Measurements from ENCODE around the gene CEP41.
"Not testable (repeated sequence)": the region's sequence is repeated elsewhere in the genome, so short reads cannot be mapped to it uniquely, and the experiment has no call there.

CEP41 gene

GRCh38 chr7:130379532-130379920 is 61.3 kb downstream of the CEP41 start:
- H3K9me3 ChIP-seq (ENCODE audit: low read depth, low read length), result no peaks in the 10 kb centered on the region
- no peak overlapping the region for H3K27ac ChIP-seq
- no peak overlapping the region for H3K4me3 ChIP-seq
- DNase-seq (ENCODE audit: low read depth, low spot score), result no peak
- TF ChIP-seq EZH2 (IDR thresholded peaks at IDR 0.05), result no peak
- no peak for TF ChIP-seq FOXP2 (optimal IDR thresholded peaks at IDR 0.05; ENCODE audit: control extremely low read depth, extremely low read length, insufficient read depth)
- no peak for TF ChIP-seq POLR2AphosphoS5 (IDR thresholded peaks at IDR 0.05; ENCODE audit: borderline replicate concordance, low read depth, low read length)
- no peaks in the 10 kb centered on the region for H3K36me3 ChIP-seq (ENCODE audit: insufficient read depth, low read length)
- no peak overlapping the region for H3K9ac ChIP-seq (ENCODE audit: insufficient read length)

DNA sequence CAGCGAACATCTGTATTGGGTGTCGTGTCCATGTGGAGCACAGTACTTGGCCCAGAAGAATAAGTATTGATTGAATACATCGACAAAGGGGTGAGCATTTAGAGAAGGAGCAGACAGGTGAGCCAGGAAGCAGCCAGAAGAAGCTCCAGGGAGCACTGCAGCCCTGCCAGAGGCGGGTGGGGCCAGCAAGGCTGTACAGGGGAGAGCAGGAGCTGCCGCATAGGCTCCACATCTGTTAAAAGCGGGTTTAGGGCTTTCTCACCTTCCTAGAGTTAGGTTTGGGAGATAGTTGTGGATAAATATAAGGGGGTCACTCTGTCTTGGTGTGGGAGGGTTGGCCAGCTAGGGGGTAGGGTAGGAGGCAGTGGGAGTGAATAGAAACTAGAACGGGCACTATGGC is 61.8 kb downstream of the CEP41 start:
- no peaks in the 10 kb centered on the region for H3K36me3 ChIP-seq (ENCODE audit: insufficient read depth, low read length)
- no peak overlapping the region for H3K4me3 ChIP-seq
- H3K27ac ChIP-seq, result no peak overlapping the region
- no peak for DNase-seq (ENCODE audit: low read depth, low spot score)
- TF ChIP-seq EZH2 (IDR thresholded peaks at IDR 0.05) (no peak), FOXP2 (optimal IDR thresholded peaks at IDR 0.05; ENCODE audit: control extremely low read depth, extremely low read length, insufficient read depth) (no peak), POLR2AphosphoS5 (IDR thresholded peaks at IDR 0.05; ENCODE audit: borderline replicate concordance, low read depth, low read length) (no peak)
- H3K9me3 ChIP-seq (ENCODE audit: low read depth, low read length), result no peaks in the 10 kb centered on the region
- no peak overlapping the region for H3K9ac ChIP-seq (ENCODE audit: insufficient read length)

DNA sequence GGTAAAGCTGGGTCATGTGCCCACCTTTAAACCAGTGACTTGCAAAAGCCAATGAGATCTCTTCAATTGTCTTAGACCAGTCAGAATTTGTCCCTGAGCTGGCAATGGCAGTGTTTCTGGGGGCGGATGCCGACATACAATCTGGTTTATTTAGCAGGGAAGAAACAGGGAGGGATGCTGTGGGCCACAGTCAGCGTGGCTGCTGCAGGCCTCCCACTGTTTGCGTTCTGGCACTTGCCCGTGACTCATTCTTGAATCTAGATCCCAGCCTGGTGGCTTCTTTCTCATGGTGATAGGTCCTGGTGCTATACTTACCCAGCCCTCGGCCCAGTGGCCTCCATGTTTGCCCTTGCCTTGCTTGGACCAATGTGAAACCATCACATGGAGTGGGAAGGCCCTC is 63.6 kb downstream of the CEP41 start:
- Histone ChIP-seq H3K9me3 (ENCODE audit: low read depth, low read length) (no peaks in the 10 kb centered on the region), H3K27ac (no peak overlapping the region), H3K9ac (ENCODE audit: insufficient read length) (no peak overlapping the region), H3K4me3 (no peak overlapping the region), H3K36me3 (ENCODE audit: insufficient read depth, low read length) (no peaks in the 10 kb centered on the region)
- DNase-seq (ENCODE audit: low read depth, low spot score), result no peak
- TF ChIP-seq FOXP2 (optimal IDR thresholded peaks at IDR 0.05; ENCODE audit: control extremely low read depth, extremely low read length, insufficient read depth) (no peak), EZH2 (IDR thresholded peaks at IDR 0.05) (no peak), POLR2AphosphoS5 (IDR thresholded peaks at IDR 0.05; ENCODE audit: borderline replicate concordance, low read depth, low read length) (no peak)

DNA sequence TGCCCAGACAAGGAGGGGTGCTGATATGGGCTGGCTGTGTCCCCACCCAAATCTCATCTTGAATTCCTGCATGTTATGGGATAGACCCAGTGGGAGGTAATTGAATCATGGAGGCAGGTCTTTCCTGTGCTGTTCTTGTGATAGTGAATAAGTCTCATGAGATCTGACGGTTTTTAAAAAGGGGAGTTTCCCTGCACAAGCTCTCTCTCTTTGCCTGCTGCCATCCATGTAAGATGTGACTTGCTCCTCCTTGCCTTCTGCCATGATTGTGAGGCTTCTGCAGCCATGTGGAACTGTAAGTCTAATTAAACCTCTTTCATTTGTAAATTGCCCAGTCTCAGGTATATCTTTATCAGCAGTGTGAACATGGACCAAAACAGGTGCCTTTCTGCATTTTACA is 64.4 kb downstream of the CEP41 start:
- H3K27ac ChIP-seq; H3K9me3 ChIP-seq (ENCODE audit: low read depth, low read length); H3K36me3 ChIP-seq (ENCODE audit: insufficient read depth, low read length); H3K4me3 ChIP-seq; H3K9ac ChIP-seq (ENCODE audit: insufficient read length); DNase-seq (ENCODE audit: low read depth, low spot score): not testable (repeated sequence)

GRCh38 chr7:130374507-130374906 is 66.3 kb downstream of the CEP41 start:
- H3K4me3 ChIP-seq, result no peak overlapping the region
- H3K36me3 ChIP-seq (ENCODE audit: insufficient read depth, low read length), result no peaks in the 10 kb centered on the region
- H3K9ac ChIP-seq (ENCODE audit: insufficient read length), result no peak overlapping the region
- no peak for DNase-seq (ENCODE audit: low read depth, low spot score)
- no peaks in the 10 kb centered on the region for H3K9me3 ChIP-seq (ENCODE audit: low read depth, low read length)
- H3K27ac ChIP-seq, result no peak overlapping the region
- TF ChIP-seq FOXP2 (optimal IDR thresholded peaks at IDR 0.05; ENCODE audit: control extremely low read depth, extremely low read length, insufficient read depth) (no peak), EZH2 (IDR thresholded peaks at IDR 0.05) (no peak), POLR2AphosphoS5 (IDR thresholded peaks at IDR 0.05; ENCODE audit: borderline replicate concordance, low read depth, low read length) (no peak)

GRCh38 chr7:130372402-130373165 is 68.2 kb downstream of the CEP41 start:
- Histone ChIP-seq H3K9me3 (ENCODE audit: low read depth, low read length) (no peaks in the 10 kb centered on the region), H3K9ac (ENCODE audit: insufficient read length) (no peak overlapping the region), H3K36me3 (ENCODE audit: insufficient read depth, low read length) (no peaks in the 10 kb centered on the region), H3K27ac (no peak overlapping the region), H3K4me3 (no peak overlapping the region)
- TF ChIP-seq FOXP2 (optimal IDR thresholded peaks at IDR 0.05; ENCODE audit: control extremely low read depth, extremely low read length, insufficient read depth), result no peak
- no peak for DNase-seq (ENCODE audit: low read depth, low spot score)

DNA sequence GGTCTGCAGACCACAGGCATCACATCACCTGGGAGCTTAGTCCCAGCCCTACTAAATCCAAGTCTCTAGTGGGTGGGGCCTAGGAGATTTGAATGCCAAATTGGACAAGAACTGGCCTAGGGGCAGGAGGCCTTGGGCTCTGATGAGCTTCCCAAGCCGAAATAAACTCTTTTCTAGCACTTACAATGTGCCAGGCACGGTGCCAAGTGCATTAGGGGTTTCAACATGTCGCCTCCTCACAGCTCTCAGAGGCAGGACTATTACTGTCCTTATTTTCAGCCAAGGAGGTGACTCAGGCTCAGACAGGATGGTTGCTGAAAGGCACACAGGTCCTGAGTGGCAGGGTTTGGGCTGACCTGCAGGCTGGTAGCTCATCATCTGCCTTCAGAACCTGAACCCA is 69.8 kb downstream of the CEP41 start:
- H3K9ac ChIP-seq (ENCODE audit: insufficient read length), result no peak overlapping the region
- H3K27ac ChIP-seq, result no peak overlapping the region
- TF ChIP-seq EZH2 (IDR thresholded peaks at IDR 0.05) (no peak), FOXP2 (optimal IDR thresholded peaks at IDR 0.05; ENCODE audit: control extremely low read depth, extremely low read length, insufficient read depth) (no peak), POLR2AphosphoS5 (IDR thresholded peaks at IDR 0.05; ENCODE audit: borderline replicate concordance, low read depth, low read length) (no peak)
- no peaks in the 10 kb centered on the region for H3K36me3 ChIP-seq (ENCODE audit: insufficient read depth, low read length)
- DNase-seq (ENCODE audit: low read depth, low spot score), result no peak
- H3K4me3 ChIP-seq, result no peak overlapping the region
- H3K9me3 ChIP-seq (ENCODE audit: low read depth, low read length), result no peaks in the 10 kb centered on the region

DNA sequence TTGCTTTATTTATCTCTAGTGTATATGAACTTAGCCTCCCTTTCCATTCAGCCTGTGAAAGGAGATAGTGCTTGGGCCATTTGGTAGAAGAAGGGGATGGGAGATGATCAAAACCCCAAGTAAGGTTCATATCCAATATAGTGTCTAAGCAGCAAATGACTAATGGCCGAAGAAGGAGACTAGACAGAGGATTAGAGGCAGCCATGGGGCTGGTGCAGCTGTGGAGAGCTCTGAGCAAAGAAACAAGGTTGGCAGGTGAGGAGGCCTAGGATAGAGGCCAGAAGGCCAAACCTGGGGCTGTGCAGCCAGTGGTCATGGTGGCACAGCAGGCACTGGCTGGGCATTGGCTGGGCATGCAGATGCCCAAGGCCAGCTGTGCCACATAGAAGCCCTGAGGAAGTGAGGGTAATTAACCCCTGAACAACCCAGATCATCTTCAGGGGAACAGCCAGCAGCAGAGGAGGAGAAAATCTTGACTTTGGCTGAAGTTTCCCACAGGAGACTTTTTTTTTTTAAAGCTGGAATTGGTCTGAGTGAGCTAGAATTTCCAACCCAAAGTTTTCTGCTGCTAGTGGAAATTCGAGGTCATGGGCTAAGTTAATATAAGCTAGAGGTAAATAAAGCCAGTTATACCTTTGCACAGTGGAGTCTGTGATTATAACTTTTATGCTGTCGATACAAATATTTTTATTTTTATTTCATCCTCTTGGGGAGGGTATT is 70.8 kb downstream of the CEP41 start:
- no peak for DNase-seq (ENCODE audit: low read depth, low spot score)
- Histone ChIP-seq H3K4me3 (no peak overlapping the region), H3K9me3 (ENCODE audit: low read depth, low read length) (no peaks in the 10 kb centered on the region), H3K27ac (no peak overlapping the region), H3K9ac (ENCODE audit: insufficient read length) (no peak overlapping the region), H3K36me3 (ENCODE audit: insufficient read depth, low read length) (no peaks in the 10 kb centered on the region)
- TF ChIP-seq POLR2AphosphoS5 (IDR thresholded peaks at IDR 0.05; ENCODE audit: borderline replicate concordance, low read depth, low read length), result no peak
- TF ChIP-seq FOXP2 (optimal IDR thresholded peaks at IDR 0.05; ENCODE audit: control extremely low read depth, extremely low read length, insufficient read depth), result no peak
- TF ChIP-seq EZH2 (IDR thresholded peaks at IDR 0.05), result no peak
